ENCODE measurements around the gene DPP6.

DPP6 gene

DNA sequence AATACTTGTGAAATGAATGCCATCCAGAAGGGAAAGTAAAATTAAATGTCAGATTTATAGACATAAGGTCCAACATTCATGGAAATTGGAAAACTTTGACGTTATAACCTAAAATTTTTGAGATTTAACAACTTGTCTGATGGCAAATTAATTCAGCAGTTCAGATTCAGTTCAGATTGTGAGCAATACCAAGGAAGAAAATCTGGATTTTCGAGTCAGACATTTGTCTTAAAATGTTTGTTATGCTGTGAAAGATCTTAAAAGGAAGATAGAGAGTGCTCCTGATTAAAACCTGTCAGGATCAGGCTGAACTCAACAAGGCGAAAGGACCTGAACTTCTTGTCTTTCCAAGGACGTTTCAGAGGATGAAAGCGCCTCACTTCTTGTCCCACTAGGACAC lies 629.8 kb downstream of the DPP6 start:
- Mint-ChIP-seq H3K27me3 (ENCODE audit: low read depth) (no peaks in the 10 kb centered on the region), H3K4me3 (no peak overlapping the region)

DNA sequence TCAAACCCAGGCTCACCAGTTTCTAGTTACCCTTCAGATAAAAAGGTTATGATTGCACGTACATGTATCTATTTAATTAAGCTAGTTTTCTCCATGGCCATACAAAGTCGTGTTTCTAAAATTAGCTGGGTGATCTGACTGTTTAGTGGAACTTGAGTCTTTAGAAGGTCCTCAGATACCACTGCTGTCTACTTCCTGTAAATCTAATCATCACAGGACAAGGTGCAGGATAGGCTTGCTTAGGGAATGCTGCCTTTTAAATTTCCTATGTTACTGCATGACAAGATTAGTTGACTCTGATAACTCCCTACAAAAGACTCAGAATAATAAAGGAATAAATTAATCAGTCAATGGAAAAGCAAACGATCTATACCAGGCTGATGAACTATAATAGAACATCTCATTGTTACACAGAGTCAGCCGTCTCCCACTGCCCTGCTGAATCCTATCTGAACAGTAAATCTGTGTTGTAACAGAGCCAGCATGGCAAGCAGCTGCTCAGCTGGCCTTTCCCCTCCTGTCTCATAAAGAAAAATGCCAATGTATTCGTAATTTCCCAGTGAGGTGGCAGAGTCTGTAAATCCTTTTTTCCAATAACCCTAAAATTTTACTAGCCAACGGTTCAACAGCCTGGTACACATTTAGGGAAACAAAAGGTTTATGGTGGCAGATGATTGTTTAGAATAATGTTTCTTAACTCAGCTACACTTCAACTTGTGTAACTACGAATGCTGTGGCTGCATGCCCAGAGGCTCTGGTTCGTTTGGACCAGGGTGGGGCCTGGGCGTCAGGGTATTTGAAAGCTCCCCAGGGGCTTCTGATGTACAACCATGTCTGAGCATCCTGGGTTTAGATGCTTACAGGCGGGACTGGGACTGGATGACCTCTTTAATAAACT lies 632.7 kb downstream of the DPP6 start:
- no peaks in the 10 kb centered on the region for H3K9me3 Mint-ChIP-seq
- H3K27me3 Mint-ChIP-seq (ENCODE audit: low read depth): no peaks in the 10 kb centered on the region
- no peak overlapping the region for H3K4me3 Mint-ChIP-seq
- no peaks in the 10 kb centered on the region for H3K36me3 Mint-ChIP-seq (ENCODE audit: low read depth)
- no peaks in the 10 kb centered on the region for H3K4me1 Mint-ChIP-seq (ENCODE audit: low read depth)
- no peak overlapping the region for H3K27ac Mint-ChIP-seq

More for the DNA sequence above, 629.8 kb downstream of the DPP6 start:
- H3K36me3 Mint-ChIP-seq (ENCODE audit: low read depth): no peaks in the 10 kb centered on the region
- no peaks in the 10 kb centered on the region for H3K4me1 Mint-ChIP-seq (ENCODE audit: low read depth)
- H3K9me3 Mint-ChIP-seq: no peaks in the 10 kb centered on the region
- H3K27ac Mint-ChIP-seq: no peak overlapping the region

DNA sequence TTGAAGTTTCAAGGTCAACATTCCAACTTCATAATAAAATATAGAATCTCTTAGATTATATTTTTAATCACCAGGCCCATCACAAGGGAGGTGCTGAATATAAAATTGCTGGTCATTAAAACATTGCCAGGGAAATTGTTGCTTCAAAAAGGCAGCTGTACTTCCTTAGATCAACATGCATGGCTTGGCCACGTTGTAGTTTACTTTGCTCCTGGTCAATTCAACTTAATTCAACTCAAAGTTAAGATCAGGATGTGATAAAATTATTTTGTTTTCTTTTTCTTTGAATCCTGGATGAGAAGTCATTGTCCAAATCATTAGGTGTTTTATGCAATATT lies 633.3 kb downstream of the DPP6 start:
- Mint-ChIP-seq H3K4me3 (no peak overlapping the region), H3K36me3 (ENCODE audit: low read depth) (no peaks in the 10 kb centered on the region), H3K27ac (no peak overlapping the region)

DNA sequence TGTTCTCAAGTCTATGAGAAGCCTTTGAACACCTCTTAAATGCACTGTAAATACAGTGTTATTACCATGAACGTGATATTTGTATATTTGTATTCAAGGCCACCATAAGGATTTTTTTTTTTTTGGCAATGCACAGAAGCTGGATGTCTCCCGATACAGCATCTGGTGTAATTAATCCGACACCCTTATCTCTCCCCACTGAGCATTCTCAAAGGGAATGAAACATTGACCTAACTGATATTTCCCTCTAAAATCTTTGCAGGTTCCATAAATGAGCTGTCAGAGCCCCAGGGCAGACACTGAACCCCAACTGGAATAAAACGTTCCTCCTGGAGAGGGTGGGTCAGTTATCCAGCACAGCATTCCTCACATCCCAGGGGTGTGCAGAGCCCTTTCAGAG lies 634.1 kb downstream of the DPP6 start:
- Mint-ChIP-seq H3K4me1 (ENCODE audit: low read depth) (no peaks in the 10 kb centered on the region), H3K36me3 (ENCODE audit: low read depth) (no peaks in the 10 kb centered on the region), H3K27me3 (ENCODE audit: low read depth) (no peaks in the 10 kb centered on the region), H3K4me3 (no peak overlapping the region), H3K9me3 (no peaks in the 10 kb centered on the region), H3K27ac (no peak overlapping the region)

More for the DNA sequence above, 633.3 kb downstream of the DPP6 start:
- Mint-ChIP-seq H3K9me3 (no peaks in the 10 kb centered on the region), H3K27me3 (ENCODE audit: low read depth) (no peaks in the 10 kb centered on the region), H3K4me1 (ENCODE audit: low read depth) (no peaks in the 10 kb centered on the region)

DNA sequence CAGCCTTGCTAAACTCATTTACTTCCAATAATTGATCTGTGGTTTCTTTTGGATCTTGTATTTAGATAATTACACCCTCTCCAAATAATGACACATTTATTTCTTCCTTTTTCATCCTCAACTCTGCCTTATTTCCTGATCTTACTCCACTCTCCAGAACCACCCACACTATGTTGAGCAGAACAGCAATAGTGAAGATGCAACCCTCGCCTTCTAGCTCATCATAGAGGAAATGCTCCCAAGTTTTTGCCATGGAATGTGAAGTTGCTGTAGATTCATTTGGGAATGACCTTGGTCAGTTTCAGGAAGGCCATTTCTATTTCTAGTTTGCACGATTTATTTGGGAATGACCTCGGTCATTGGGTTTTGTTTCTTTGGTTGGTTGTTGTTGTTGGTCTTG lies 636.8 kb downstream of the DPP6 start:
- H3K27ac Mint-ChIP-seq: no peak overlapping the region
- H3K4me3 Mint-ChIP-seq: no peak overlapping the region
- no peaks in the 10 kb centered on the region for H3K4me1 Mint-ChIP-seq (ENCODE audit: low read depth)
- no peaks in the 10 kb centered on the region for H3K9me3 Mint-ChIP-seq
- H3K36me3 Mint-ChIP-seq (ENCODE audit: low read depth): no peaks in the 10 kb centered on the region
- no peaks in the 10 kb centered on the region for H3K27me3 Mint-ChIP-seq (ENCODE audit: low read depth)

DNA sequence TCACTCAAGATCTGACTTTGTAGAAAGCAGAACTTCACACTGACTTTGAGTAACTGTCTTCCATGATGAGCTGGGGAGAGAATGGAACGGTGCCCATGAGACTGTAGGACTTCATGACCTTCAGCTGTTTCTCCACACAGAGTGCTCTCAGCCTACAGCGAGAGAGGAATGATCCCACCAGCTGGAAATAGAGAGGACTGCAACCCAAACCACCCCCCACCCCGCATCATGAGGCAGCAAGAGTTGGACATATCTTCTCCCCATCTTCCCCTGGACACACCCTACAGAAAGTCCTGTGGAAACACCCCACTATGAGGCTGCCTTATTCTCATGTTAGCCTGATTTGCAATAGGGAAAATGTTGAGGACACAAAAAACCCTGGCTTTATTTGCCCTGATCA lies 638.2 kb downstream of the DPP6 start:
- Mint-ChIP-seq H3K9me3 (no peaks in the 10 kb centered on the region), H3K27me3 (ENCODE audit: low read depth) (no peaks in the 10 kb centered on the region), H3K4me3 (no peak overlapping the region), H3K4me1 (ENCODE audit: low read depth) (no peaks in the 10 kb centered on the region), H3K27ac (no peak overlapping the region), H3K36me3 (ENCODE audit: low read depth) (no peaks in the 10 kb centered on the region)

DNA sequence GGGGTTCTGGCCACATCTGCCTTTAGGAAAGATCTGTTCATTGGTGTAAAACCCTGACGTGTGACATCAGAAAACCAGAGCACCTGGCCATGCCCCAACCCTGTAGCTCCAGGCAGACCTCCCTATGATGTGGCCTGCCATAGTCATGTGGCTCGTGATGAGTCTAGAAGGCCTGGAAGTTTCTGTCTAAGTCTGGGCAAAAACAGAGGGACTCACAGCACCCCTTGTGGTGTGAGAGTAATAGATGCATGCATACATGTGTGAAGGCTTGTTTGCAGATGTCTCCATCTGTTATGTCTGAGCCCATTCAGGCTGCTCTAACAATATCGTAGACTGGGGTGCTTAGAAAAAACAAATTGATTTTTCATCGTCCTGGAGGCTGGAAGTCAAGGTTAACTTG lies 641.5 kb downstream of the DPP6 start:
- Mint-ChIP-seq H3K9me3 (no peaks in the 10 kb centered on the region), H3K36me3 (ENCODE audit: low read depth) (no peaks in the 10 kb centered on the region), H3K27me3 (ENCODE audit: low read depth) (no peaks in the 10 kb centered on the region), H3K4me1 (ENCODE audit: low read depth) (no peaks in the 10 kb centered on the region), H3K27ac (no peak overlapping the region), H3K4me3 (no peak overlapping the region)

DNA sequence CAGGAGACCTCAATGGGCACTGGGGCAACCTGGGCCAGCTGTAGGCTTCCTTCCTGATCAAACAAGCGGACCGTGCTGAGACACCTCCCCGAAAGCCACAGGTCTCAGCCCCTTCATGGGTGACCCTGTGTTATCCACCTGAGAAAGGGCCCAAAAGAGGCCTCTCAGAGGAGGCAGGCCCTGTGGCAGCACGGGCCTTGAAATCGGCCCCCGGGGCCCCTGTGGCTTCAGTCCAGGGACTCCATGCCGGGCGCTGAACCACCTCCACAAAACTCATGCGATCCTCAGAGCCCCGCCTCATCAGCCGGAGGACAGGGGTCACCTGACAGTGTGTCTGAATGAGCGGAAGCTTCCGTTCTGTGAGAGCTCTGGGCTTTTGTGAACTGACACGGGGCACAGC lies 643.6 kb downstream of the DPP6 start:
- no peak overlapping the region for H3K4me3 Mint-ChIP-seq
- no peaks in the 10 kb centered on the region for H3K27me3 Mint-ChIP-seq (ENCODE audit: low read depth)
- H3K27ac Mint-ChIP-seq: no peak overlapping the region
- H3K36me3 Mint-ChIP-seq (ENCODE audit: low read depth): no peaks in the 10 kb centered on the region
- H3K4me1 Mint-ChIP-seq (ENCODE audit: low read depth): no peaks in the 10 kb centered on the region
- H3K9me3 Mint-ChIP-seq: no peaks in the 10 kb centered on the region

DNA sequence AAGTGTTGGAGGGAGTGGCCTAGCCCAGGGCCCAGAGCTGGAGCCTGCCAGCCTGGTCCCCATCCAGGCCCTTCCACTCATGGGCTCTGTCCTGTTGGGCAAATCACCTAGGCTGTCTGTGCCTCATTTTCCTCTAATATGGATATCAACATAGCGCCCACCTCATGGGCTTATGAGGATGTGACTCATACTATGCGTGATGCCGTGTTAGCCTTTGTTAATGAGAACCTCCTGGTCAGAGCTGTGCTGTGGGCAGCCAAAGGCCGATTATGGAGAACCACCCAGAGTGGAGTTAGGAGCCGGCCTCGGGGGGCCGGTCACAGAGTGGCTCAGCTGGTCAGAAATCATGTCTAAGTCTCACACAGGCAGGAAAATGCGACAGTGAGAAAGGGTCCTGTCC lies 644.4 kb downstream of the DPP6 start:
- Mint-ChIP-seq H3K36me3 (ENCODE audit: low read depth) (no peaks in the 10 kb centered on the region), H3K9me3 (no peaks in the 10 kb centered on the region), H3K27me3 (ENCODE audit: low read depth) (no peaks in the 10 kb centered on the region), H3K4me3 (no peak overlapping the region), H3K4me1 (ENCODE audit: low read depth) (no peaks in the 10 kb centered on the region), H3K27ac (no peak overlapping the region)

DNA sequence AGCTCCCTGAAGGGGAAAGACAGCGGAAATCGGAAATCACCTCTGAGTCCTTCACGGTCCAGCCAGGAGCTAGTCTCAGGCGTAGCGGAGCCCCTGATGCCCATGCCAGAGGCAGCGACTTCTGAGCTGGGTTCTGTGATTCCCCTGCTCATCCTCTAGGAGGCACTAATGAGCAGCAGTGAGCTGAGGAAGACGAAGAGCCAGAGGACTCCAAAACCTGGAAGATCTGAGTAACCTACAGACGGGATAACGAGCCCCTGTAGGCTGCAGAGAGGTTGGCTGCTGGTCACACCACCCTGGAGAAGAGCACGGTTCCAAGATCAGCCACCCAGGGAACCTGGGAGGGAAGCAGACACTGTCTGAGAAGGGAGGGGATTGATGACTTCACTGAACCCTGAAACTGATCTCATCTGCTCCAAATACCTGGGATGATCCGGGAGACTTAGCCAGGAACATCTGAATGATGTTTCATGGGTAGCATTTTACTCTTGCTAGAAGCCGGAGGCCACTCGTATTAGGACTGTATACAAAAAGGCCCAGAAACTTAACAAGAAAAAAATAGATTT lies 646.6 kb downstream of the DPP6 start:
- Mint-ChIP-seq H3K4me3 (no peak overlapping the region), H3K27ac (no peak overlapping the region), H3K9me3 (peaks cover under 1% of the 10 kb centered on the region), H3K4me1 (ENCODE audit: low read depth) (no peaks in the 10 kb centered on the region), H3K36me3 (ENCODE audit: low read depth) (no peaks in the 10 kb centered on the region), H3K27me3 (ENCODE audit: low read depth) (no peaks in the 10 kb centered on the region)

DNA sequence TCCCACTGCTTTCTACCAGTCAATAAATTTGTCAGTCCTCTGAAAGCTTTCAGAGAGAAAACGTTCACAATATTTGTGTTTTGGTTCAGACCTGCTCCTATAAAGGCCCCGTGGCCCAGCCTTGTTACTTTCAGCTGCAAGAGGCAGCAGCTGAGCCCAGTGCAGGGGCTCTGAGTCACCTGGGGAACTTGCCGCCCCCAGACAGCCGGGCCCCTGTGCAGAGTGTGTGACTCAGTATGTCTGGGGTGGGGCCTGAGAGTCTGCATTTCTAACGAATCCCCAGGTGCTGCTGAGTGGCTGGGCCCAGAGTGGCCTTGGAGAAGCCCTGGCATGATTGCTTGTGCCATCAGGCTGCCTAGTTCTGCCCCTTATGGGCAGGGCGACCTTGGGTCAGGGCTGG lies 647.2 kb downstream of the DPP6 start:
- Mint-ChIP-seq H3K9me3 (peaks cover 4% of the 10 kb centered on the region), H3K36me3 (ENCODE audit: low read depth) (no peaks in the 10 kb centered on the region), H3K4me1 (ENCODE audit: low read depth) (no peaks in the 10 kb centered on the region), H3K4me3 (no peak overlapping the region), H3K27ac (no peak overlapping the region), H3K27me3 (ENCODE audit: low read depth) (no peaks in the 10 kb centered on the region)

DNA sequence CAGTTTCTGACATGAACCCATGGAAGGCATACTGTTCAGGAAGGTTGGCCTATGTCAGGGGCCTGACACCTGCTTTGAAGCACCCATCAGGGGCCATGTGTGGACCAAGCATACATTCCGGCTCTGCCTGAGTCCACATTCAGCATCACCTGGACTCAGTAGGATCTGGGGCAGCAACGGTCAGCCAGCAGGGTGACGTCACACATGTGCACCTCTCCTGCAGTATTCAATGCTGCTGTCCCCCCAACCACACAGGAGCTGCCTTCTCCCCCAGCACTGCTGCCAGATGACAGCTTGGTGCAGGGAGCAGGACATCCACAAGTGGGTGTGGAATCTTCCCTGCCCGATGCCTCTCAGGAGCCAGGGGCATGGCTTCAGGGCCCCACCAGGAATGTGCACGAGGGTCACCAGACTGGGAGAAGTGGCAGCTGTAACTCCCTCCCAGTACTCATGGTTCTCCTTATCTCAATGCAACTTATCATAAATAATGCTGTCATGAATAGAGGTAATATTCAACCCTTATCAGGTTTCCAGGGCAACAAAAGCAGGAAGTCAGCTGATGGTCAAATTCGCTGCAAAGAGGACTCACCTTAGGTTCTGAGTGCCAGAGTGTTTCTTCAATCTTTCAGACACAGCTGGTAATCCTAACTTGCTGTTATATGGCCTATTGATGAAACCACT lies 657.8 kb downstream of the DPP6 start:
- no peaks in the 10 kb centered on the region for H3K27me3 Mint-ChIP-seq (ENCODE audit: low read depth)
- H3K9me3 Mint-ChIP-seq: peaks cover 10% of the 10 kb centered on the region

DNA sequence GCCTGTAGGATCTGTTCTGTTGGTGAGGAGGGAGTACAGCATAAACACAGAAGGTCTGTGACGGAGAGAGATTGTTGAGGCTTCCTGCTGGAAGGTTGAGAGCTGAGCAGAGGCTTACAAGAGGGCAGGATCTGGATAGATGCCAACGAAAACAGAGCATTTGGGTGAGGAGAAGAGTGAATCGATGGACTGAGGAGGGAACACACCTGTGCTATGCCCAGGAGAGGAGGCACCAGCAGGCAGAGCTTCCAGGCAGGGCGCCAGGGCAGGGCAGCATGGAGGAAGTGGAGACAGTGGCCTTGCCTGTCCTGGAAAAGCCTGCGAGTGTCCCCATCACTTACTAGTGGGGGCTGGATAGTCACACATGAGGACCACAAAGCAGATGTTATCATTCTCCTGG lies 667.8 kb downstream of the DPP6 start:
- no peaks in the 10 kb centered on the region for H3K4me1 Mint-ChIP-seq (ENCODE audit: low read depth)
- no peaks in the 10 kb centered on the region for H3K27me3 Mint-ChIP-seq (ENCODE audit: low read depth)
- H3K36me3 Mint-ChIP-seq (ENCODE audit: low read depth): no peaks in the 10 kb centered on the region
- no peak overlapping the region for H3K4me3 Mint-ChIP-seq
- H3K9me3 Mint-ChIP-seq: peaks cover 19% of the 10 kb centered on the region
- H3K27ac Mint-ChIP-seq: no peak overlapping the region

More for the DNA sequence above, 657.8 kb downstream of the DPP6 start:
- Mint-ChIP-seq H3K36me3 (ENCODE audit: low read depth) (no peaks in the 10 kb centered on the region), H3K27ac (no peak overlapping the region), H3K4me1 (ENCODE audit: low read depth) (no peaks in the 10 kb centered on the region), H3K4me3 (no peak overlapping the region)

DNA sequence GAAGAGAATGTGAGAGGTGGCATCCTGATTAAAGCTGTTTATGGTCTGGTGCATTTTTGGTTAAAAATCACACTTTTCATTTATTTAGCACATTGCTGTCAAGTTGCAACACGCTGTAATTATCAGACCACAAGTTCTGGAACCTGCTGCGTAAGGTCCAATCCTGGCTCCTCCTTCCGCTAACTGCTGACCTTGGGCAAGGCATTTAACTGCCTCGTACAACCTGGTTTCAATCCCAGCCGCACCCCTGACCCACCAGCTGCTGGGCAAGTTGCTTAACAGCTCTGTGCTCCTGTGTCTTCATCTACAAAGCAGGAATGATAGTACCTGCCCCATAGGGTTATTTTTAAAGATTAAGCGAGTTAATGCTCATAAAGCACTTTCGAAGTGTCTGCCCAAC lies 668.9 kb downstream of the DPP6 start:
- Mint-ChIP-seq H3K36me3 (ENCODE audit: low read depth) (no peaks in the 10 kb centered on the region), H3K4me3 (no peak overlapping the region), H3K27ac (no peak overlapping the region), H3K27me3 (ENCODE audit: low read depth) (no peaks in the 10 kb centered on the region), H3K4me1 (ENCODE audit: low read depth) (no peaks in the 10 kb centered on the region), H3K9me3 (peaks cover 20% of the 10 kb centered on the region)

DNA sequence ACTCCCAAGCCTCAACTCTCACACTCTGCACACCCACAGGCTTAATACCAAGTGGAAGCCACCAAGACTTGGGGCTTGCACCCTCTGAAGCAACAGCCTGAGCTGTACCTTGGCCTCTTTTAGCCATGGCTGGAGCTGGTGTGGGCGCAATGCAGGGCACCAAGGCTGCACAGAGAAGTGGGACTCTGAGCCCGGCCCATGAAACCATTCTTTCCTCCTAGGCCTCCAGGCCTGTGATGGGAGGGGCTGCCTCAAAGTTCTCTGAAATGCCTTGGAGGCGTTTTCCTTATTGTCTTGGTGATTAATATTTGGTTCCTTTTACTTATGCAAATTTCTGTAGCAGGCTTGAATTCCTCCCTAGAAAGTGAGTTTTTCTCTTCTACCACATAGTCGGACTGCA lies 674.2 kb downstream of the DPP6 start:
- no peaks in the 10 kb centered on the region for H3K4me1 Mint-ChIP-seq (ENCODE audit: low read depth)
- H3K4me3 Mint-ChIP-seq: no peak overlapping the region
- H3K27ac Mint-ChIP-seq: no peak overlapping the region
- H3K9me3 Mint-ChIP-seq: peaks cover 19% of the 10 kb centered on the region
- H3K36me3 Mint-ChIP-seq (ENCODE audit: low read depth): no peaks in the 10 kb centered on the region
- H3K27me3 Mint-ChIP-seq (ENCODE audit: low read depth): no peaks in the 10 kb centered on the region
